ENCODE measurements around the gene HYDIN. TPM values are rescaled to one million over a fixed set of nuclear protein-coding genes. Genes with fewer than 3 reads are reported as not detected.

Gene HYDIN
- polyA plus RNA-seq, 1 of the 3 experiments (the other 2 are of a cell fraction) = 0.33 TPM

DNA sequence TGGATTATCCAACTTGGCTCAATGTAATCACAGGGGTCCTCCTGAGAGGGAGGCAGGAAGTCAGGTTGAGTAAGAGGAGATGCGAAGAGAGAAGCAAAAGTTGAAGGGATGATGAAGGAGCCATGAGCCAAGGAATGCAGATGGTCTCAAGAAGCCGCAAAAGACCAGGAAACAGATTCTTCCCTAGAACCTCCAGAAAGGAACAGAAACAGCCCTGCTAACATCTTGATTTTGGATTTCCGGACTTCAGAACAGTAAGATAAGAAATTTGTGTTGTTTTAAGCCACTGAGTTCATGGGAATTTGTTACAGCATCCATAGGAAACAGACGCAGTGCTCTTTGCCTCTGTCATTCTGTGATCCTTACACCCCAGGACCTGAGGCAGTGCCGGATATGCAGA lies 31.9 kb upstream of the HYDIN start:
- Histone ChIP-seq H3K27ac (ENCODE audit: low read depth in 2 of 2, low read length in 1 of 2) (no peak overlapping the region), H3F3A (replicated peaks; ENCODE audit: insufficient read depth) (no peaks in the 10 kb centered on the region), H3K9me2 (no peaks in the 10 kb centered on the region), H3K4me2 (no peak overlapping the region), H3K9me3 (no peaks in the 10 kb centered on the region), H3K4me3 (ENCODE audit: low read depth in 2 of 2, low read length in 1 of 2) (no peak overlapping the region), H3K36me3 (replicated peaks in 1 of 2; ENCODE audit: control insufficient read depth in 1 of 2, insufficient read depth in 2 of 2, low read length in 1 of 2) (no peaks in the 10 kb centered on the region), H3K9ac (no peak overlapping the region), H3K79me2 (ENCODE audit: insufficient read depth) (no peaks in the 10 kb centered on the region), H4K20me1 (ENCODE audit: insufficient read depth) (no peaks in the 10 kb centered on the region), H3K4me1 (ENCODE audit: control insufficient read depth in 1 of 2, insufficient read depth in 2 of 2, low read depth in 1 of 2, low read length in 1 of 2) (no peaks in the 10 kb centered on the region), H3K27me3 (ENCODE audit: insufficient read depth) (no peaks in the 10 kb centered on the region), H2AFZ (ENCODE audit: low read depth) (no peak overlapping the region)
- ChIA-PET CTCF (no interaction called here), POLR2A (no interaction called here)
- TF ChIP-seq SMC3 (IDR thresholded peaks at IDR 0.05; ENCODE audit: low read depth, low read length) (no peak), NFIC (IDR thresholded peaks at IDR 0.05; ENCODE audit: borderline replicate concordance) (no peak), FOXM1 (IDR thresholded peaks at IDR 0.05; ENCODE audit: low read depth) (no peak), RXRA (IDR thresholded peaks at IDR 0.05; ENCODE audit: borderline replicate concordance, low read depth) (no peak), RAD21 (IDR thresholded peaks at IDR 0.05; ENCODE audit: low read length) (no peak), RCOR1 (IDR thresholded peaks at IDR 0.05; ENCODE audit: low read length) (no peak)
- TF ChIP-seq, protein P1, sequence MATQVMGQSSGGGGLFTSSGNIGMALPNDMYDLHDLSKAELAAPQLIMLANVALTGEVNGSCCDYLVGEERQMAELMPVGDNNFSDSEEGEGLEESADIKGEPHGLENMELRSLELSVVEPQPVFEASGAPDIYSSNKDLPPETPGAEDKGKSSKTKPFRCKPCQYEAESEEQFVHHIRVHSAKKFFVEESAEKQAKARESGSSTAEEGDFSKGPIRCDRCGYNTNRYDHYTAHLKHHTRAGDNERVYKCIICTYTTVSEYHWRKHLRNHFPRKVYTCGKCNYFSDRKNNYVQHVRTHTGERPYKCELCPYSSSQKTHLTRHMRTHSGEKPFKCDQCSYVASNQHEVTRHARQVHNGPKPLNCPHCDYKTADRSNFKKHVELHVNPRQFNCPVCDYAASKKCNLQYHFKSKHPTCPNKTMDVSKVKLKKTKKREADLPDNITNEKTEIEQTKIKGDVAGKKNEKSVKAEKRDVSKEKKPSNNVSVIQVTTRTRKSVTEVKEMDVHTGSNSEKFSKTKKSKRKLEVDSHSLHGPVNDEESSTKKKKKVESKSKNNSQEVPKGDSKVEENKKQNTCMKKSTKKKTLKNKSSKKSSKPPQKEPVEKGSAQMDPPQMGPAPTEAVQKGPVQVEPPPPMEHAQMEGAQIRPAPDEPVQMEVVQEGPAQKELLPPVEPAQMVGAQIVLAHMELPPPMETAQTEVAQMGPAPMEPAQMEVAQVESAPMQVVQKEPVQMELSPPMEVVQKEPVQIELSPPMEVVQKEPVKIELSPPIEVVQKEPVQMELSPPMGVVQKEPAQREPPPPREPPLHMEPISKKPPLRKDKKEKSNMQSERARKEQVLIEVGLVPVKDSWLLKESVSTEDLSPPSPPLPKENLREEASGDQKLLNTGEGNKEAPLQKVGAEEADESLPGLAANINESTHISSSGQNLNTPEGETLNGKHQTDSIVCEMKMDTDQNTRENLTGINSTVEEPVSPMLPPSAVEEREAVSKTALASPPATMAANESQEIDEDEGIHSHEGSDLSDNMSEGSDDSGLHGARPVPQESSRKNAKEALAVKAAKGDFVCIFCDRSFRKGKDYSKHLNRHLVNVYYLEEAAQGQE (IDR thresholded peaks at IDR 0.05; ENCODE audit: low read depth, low read length) = no peak
- WGBS (ENCODE audit: low lambda C conversion rate) = 44% methylated on average over 4 of the region's 5 CpGs
- no peak for DNase-seq

DNA sequence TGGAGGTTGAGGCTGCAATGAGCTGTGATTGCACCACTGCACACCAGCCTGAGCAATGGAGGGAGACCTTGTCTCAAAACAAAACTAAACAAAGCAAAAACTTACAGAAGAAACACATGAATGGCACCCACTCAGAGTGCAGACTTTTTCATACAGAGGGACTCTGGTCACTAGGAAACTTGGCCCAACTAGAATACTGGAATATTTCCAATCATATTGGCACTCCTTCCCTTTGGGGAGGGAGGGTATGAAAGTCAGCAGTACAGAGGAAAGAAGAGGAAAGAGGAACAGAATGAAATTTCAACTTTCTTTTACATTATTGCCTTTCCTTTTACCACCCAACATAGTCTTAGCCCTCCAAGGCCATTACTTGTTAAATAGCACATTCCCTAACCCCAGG lies 30.5 kb upstream of the HYDIN start:
- no peaks in the 10 kb centered on the region for H3K36me3 ChIP-seq (replicated peaks in 1 of 2; ENCODE audit: control insufficient read depth in 1 of 2, insufficient read depth in 2 of 2, low read length in 1 of 2)
- peaks cover 0 to under 1% of the 10 kb centered on the region in 2 experiments; a peak in 2 of 4 replicates for H3K4me1 ChIP-seq (ENCODE audit: control insufficient read depth in 1 of 2, insufficient read depth in 2 of 2, low read depth in 1 of 2, low read length in 1 of 2)
- no peaks in the 10 kb centered on the region for H3K79me2 ChIP-seq (ENCODE audit: insufficient read depth)
- no peak overlapping the region for H3K4me3 ChIP-seq (ENCODE audit: low read depth in 2 of 2, low read length in 1 of 2)
- H3K4me2 ChIP-seq = no peak overlapping the region
- H3K27ac ChIP-seq (ENCODE audit: low read depth in 2 of 2, low read length in 1 of 2) = no peak overlapping the region
- H2AFZ ChIP-seq (ENCODE audit: low read depth) = no peak overlapping the region
- H3K27me3 ChIP-seq (ENCODE audit: insufficient read depth) = no peaks in the 10 kb centered on the region; the same call in 1 of the 2 replicates
- ChIA-PET CTCF (interaction anchor here (1.7 kb wide), 1 partner anchor 11 kb away, joined by 5 read pairs; no protein-coding TSS in a partner anchor), POLR2A (no interaction called here)
- DNase-seq = no peak
- no peaks in the 10 kb centered on the region for H4K20me1 ChIP-seq (ENCODE audit: insufficient read depth)
- no peaks in the 10 kb centered on the region for H3K9me3 ChIP-seq
- no peaks in the 10 kb centered on the region for H3F3A ChIP-seq (replicated peaks; ENCODE audit: insufficient read depth)
- no peak for TF ChIP-seq TCF12 (IDR thresholded peaks at IDR 0.05)
- TF ChIP-seq RAD21 (IDR thresholded peaks at IDR 0.05; ENCODE audit: low read length) = no peak
- TF ChIP-seq RCOR1 (IDR thresholded peaks at IDR 0.05; ENCODE audit: low read length) = no peak
- TF ChIP-seq MXI1 (IDR thresholded peaks at IDR 0.05; ENCODE audit: low read depth, low read length) = no peak
- TF ChIP-seq POLR2AphosphoS5 (IDR thresholded peaks at IDR 0.05; ENCODE audit: low read depth, low read length) = no peak
- TF ChIP-seq JUND (IDR thresholded peaks at IDR 0.05) = no peak
- TF ChIP-seq, protein P2, sequence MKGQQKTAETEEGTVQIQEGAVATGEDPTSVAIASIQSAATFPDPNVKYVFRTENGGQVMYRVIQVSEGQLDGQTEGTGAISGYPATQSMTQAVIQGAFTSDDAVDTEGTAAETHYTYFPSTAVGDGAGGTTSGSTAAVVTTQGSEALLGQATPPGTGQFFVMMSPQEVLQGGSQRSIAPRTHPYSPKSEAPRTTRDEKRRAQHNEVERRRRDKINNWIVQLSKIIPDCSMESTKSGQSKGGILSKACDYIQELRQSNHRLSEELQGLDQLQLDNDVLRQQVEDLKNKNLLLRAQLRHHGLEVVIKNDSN (IDR thresholded peaks at IDR 0.05; ENCODE audit: borderline replicate concordance, low read depth) = no peak
- no peak for TF ChIP-seq FOXJ3 (CRISPR knock-in tag; IDR thresholded peaks at IDR 0.05)
- H3K9ac ChIP-seq = no peak overlapping the region
- H3K9me2 ChIP-seq = no peaks in the 10 kb centered on the region
